PC-3 (cell line): ENCODE data around the gene PKNOX2.

Experiments
- CTCF ChIP-seq: fragments of 300-600 bp; sonication (generic); conservative IDR thresholded peaks from 2 replicates; pipeline ENCODE4 v1.5.1; 2017; ENCODE audit warnings: antibody characterized with exemption, low read depth, mild to moderate bottlenecking, low read length
- EZH2 ChIP-seq: fragments of 300-600 bp; sonication (generic); IDR thresholded peaks from one replicate; pipeline ENCODE4 v1.6.1; 2017; ENCODE audit warnings: antibody characterized with exemption, mild to moderate bottlenecking, low read length; ENCODE audit not compliant: unreplicated experiment

GRCh38 chr11:125257190-125257579 is 92.6 kb downstream of the PKNOX2 start:
- TF ChIP-seq CTCF (peak; percentile 32; the same call in 1 of the 2 replicates), EZH2 (no peak)
